HepG2 (cell line): Measurements from ENCODE around the gene LYSMD1. TPM values are rescaled to one million over a fixed set of nuclear protein-coding genes. Genes with fewer than 3 reads are reported as not detected.

Source experiments
- AKAP8 ChIP-seq: sonication (generic); formaldehyde crosslinking; IDR thresholded peaks from 2 replicates; pipeline ENCODE4 v1.5.1; 2020; ENCODE audit warnings: mild to moderate bottlenecking, missing genetic modification reagents
- ATF7-NPFF ChIP-seq: sonication (generic); formaldehyde crosslinking; IDR thresholded peaks from 2 replicates; pipeline ENCODE4 v1.8.1; 2023; ENCODE audit warnings: mild to moderate bottlenecking, low read depth, missing genetic modification reagents, moderate library complexity
- CBFB ChIP-seq: sonication (generic); formaldehyde crosslinking; IDR thresholded peaks from 2 replicates; pipeline ENCODE4 v1.4.0; 2020; ENCODE audit warnings: missing genetic modification reagents
- CC2D1A ChIP-seq: sonication (generic); formaldehyde crosslinking; IDR thresholded peaks from 2 replicates; pipeline ENCODE4 v1.8.1; 2023; ENCODE audit warnings: mild to moderate bottlenecking, missing genetic modification reagents
- CCAR2 ChIP-seq: fragments of 200-400 bp; formaldehyde crosslinking; optimal IDR thresholded peaks from 2 replicates; pipeline ENCODE3; 2018; ENCODE audit warnings: low read depth, mild to moderate bottlenecking, low read length, moderate library complexity
- CHCHD3 ChIP-seq: sonication (generic); formaldehyde crosslinking; IDR thresholded peaks from 2 replicates; pipeline ENCODE4 v1.8.0; 2022; ENCODE audit warnings: mild to moderate bottlenecking, missing genetic modification reagents, moderate library complexity
- DNMT3B ChIP-seq: conservative IDR thresholded peaks from 2 replicates; pipeline ENCODE4 v1.6.1; 2016; ENCODE audit warnings: missing biosample characterization, control low read depth
- HDAC1 ChIP-seq: sonication (generic); formaldehyde crosslinking; IDR thresholded peaks from 2 replicates; pipeline ENCODE4 v1.5.1; 2020; ENCODE audit warnings: mild to moderate bottlenecking, missing genetic modification reagents
- HOXA5 ChIP-seq: sonication (generic); formaldehyde crosslinking; IDR thresholded peaks from 2 replicates; pipeline ENCODE4 v1.4.0; 2020; ENCODE audit warnings: missing genetic modification reagents
- JUNB ChIP-seq: sonication (generic); formaldehyde crosslinking; IDR thresholded peaks from 2 replicates; pipeline ENCODE4 v1.8.0; 2022; ENCODE audit warnings: missing genetic modification reagents, mild to moderate bottlenecking, borderline replicate concordance
- KDM2A ChIP-seq: sonication (generic); formaldehyde crosslinking; IDR thresholded peaks from 2 replicates; pipeline ENCODE4 v1.4.0; 2020; ENCODE audit warnings: low read depth, missing genetic modification reagents, borderline replicate concordance
- KLF6 ChIP-seq: IDR thresholded peaks from 2 replicates; pipeline ENCODE4 v1.8.0; 2016; ENCODE audit warnings: missing biosample characterization, missing genetic modification reagents
- LCORL ChIP-seq, 2 experiments: fragments of 450-650 bp in 1 of 2; sonication (generic) in 1 of 2; formaldehyde crosslinking in 1 of 2; IDR thresholded peaks; 2 replicates each; pipeline versions ENCODE4 v1.5.0 to v1.6.1; 2017 to 2020; ENCODE audit warnings: antibody characterized with exemption in 1 of 2, missing genetic modification reagents in 1 of 2
- MBNL3 ChIP-seq: fragments of 250-450 bp; sonication (Bioruptor Pico); conservative IDR thresholded peaks from 2 replicates; pipeline ENCODE4 v1.8.0; 2022; ENCODE audit warnings: mild to moderate bottlenecking, inconsistent platforms
- MTF2 ChIP-seq: sonication (generic); formaldehyde crosslinking; IDR thresholded peaks from 2 replicates; pipeline ENCODE4 v1.5.0; 2020; ENCODE audit warnings: missing genetic modification reagents, borderline replicate concordance
- MXD4 ChIP-seq: IDR thresholded peaks from 2 replicates; pipeline ENCODE4 v1.6.1; 2016; ENCODE audit warnings: mild to moderate bottlenecking, missing biosample characterization, missing genetic modification reagents
- NCOA5 ChIP-seq: sonication (generic); formaldehyde crosslinking; IDR thresholded peaks from 2 replicates; pipeline ENCODE4 v1.4.0; 2020; ENCODE audit warnings: missing genetic modification reagents
- NFYB ChIP-seq: sonication (generic); formaldehyde crosslinking; IDR thresholded peaks from 2 replicates; pipeline ENCODE4 v1.4.0; 2020; ENCODE audit warnings: missing genetic modification reagents
- PCBP1 ChIP-seq: fragments of 200-400 bp; formaldehyde crosslinking; IDR thresholded peaks from 2 replicates; pipeline ENCODE4 v1.6.1; 2017; ENCODE audit warnings: mild to moderate bottlenecking, low read depth, low read length, borderline replicate concordance
- PLRG1 ChIP-seq: fragments of 450-650 bp; conservative IDR thresholded peaks from 2 replicates; pipeline ENCODE4 v1.6.1; 2016
- POLR2A ChIP-seq, 2 experiments: IDR thresholded peaks; 2 replicates each; pipeline ENCODE4 v1.6.1; 2011; ENCODE audit warnings: low read depth in 2 of 2, low read length in 2 of 2, mild to moderate bottlenecking in 1 of 2, moderate library complexity in 1 of 2; ENCODE audit not compliant: insufficient read depth in 1 of 2
- RAD51 ChIP-seq: fragments of 450-650 bp; IDR thresholded peaks from 2 replicates; pipeline ENCODE4 v1.6.1; 2016; ENCODE audit warnings: borderline replicate concordance
- RBM39 ChIP-seq: fragments of 200-400 bp; formaldehyde crosslinking; IDR thresholded peaks from one replicate; pipeline ENCODE4 v1.6.1; 2018; ENCODE audit warnings: antibody characterized with exemption, mild to moderate bottlenecking, low read depth, low read length; ENCODE audit not compliant: poor library complexity, severe bottlenecking
- RFX1 ChIP-seq: fragments of 450-650 bp; IDR thresholded peaks from 2 replicates; pipeline ENCODE4 v1.6.1; 2017
- SMAD3 ChIP-seq: sonication (generic); formaldehyde crosslinking; IDR thresholded peaks from 2 replicates; pipeline ENCODE4 v1.4.0; 2020; ENCODE audit warnings: missing genetic modification reagents
- TBL1XR1 ChIP-seq: fragments of 150-350 bp; IDR thresholded peaks from 2 replicates; pipeline ENCODE4 v1.6.1; 2014; ENCODE audit warnings: borderline replicate concordance, low read length; ENCODE audit not compliant: partially characterized antibody
- TCF12 ChIP-seq, 2 experiments: fragments of 450-650 bp in 1 of 2; sonication (generic) in 1 of 2; formaldehyde crosslinking in 1 of 2; IDR thresholded peaks; 2 replicates each; pipeline versions ENCODE4 v1.6.1 to v1.8.0; 2017 to 2022; ENCODE audit warnings: antibody characterized with exemption in 1 of 2, mild to moderate bottlenecking in 1 of 2, missing genetic modification reagents in 1 of 2, moderate library complexity in 1 of 2
- XBP1 ChIP-seq: sonication (generic); formaldehyde crosslinking; IDR thresholded peaks from 2 replicates; pipeline ENCODE4 v1.5.0; 2020; ENCODE audit warnings: missing genetic modification reagents
- ZNF282 ChIP-seq: fragments of 450-650 bp; IDR thresholded peaks from 2 replicates; pipeline ENCODE4 v1.6.1; 2018; ENCODE audit not compliant: partially characterized antibody
- ZNF501 ChIP-seq: sonication (generic); formaldehyde crosslinking; IDR thresholded peaks from 2 replicates; pipeline ENCODE4 v1.5.1; 2020; ENCODE audit warnings: mild to moderate bottlenecking, moderate library complexity, missing genetic modification reagents
- ZNF615 ChIP-seq: sonication (generic); formaldehyde crosslinking; IDR thresholded peaks from 2 replicates; pipeline ENCODE4 v1.5.0; 2020; ENCODE audit warnings: mild to moderate bottlenecking, missing genetic modification reagents, borderline replicate concordance
- ZNF724P ChIP-seq: sonication (generic); formaldehyde crosslinking; IDR thresholded peaks from 2 replicates; pipeline ENCODE4 v1.8.0; 2022; ENCODE audit warnings: missing genetic modification reagents, borderline replicate concordance
- ZNF747 ChIP-seq: sonication (generic); formaldehyde crosslinking; IDR thresholded peaks from 2 replicates; pipeline ENCODE4 v1.8.1; 2023; ENCODE audit warnings: missing genetic modification reagents, mild to moderate bottlenecking, borderline replicate concordance
- ZSCAN20 ChIP-seq: sonication (generic); formaldehyde crosslinking; IDR thresholded peaks from 2 replicates; pipeline ENCODE4 v1.4.0; 2020; ENCODE audit warnings: missing genetic modification reagents, mild to moderate bottlenecking, borderline replicate concordance
- polyA plus RNA-seq, 8 experiments: library from polyadenylated mRNA; depleted of rRNA in 3 of 8; stranded (reverse) in 7 of 8; unstranded in 1 of 8; fragments of >200 nt; fragmentation: Illumina TruSeq in 4 of 8; extraction: Trizol in 4 of 8; gene quantifications; 2 replicates each; pipeline versions ENCODE4 v1.2.1 to v1.2.3, GENCODE V29; 2011 to 2016; ENCODE audit warnings: low read depth in 4 of 8, missing spikeins in 1 of 8, mixed read lengths in 1 of 8; ENCODE audit not compliant: insufficient read depth in 1 of 8
- total RNA-seq, 5 experiments: library from RNA; depleted of rRNA; stranded (reverse); fragments of >200 nt; fragmentation: Illumina TruSeq; extraction: Trizol; gene quantifications; 2 replicates each; pipeline ENCODE4 v1.2.3, GENCODE V29; 2016; ENCODE audit warnings: low read depth in 1 of 5

Gene LYSMD1
- total and polyA plus RNA-seq, 2 of the 13 experiments (the other 11 are each of a cell fraction or from before 2014, with no cell fraction given): 3.8 to 4.8 TPM

GRCh38 chr1:151198254-151199127 lies 32.8 kb upstream of the LYSMD1 start, which contains the start of gene PIP5K1A (continued):
- TF ChIP-seq ATF7-NPFF (no peak; the same call in 1 of the 2 replicates), HOXA5 (CRISPR knock-in tag) (no peak), RBM39 (peak; percentile 49), SMAD3 (CRISPR knock-in tag) (peak; percentile 44), ZNF282 (no peak), TBL1XR1 (peak; percentile 33), CCAR2 (no peak), LCORL (IDR thresholded peaks at IDR 0.05) (no peak), LCORL (CRISPR knock-in tag; IDR thresholded peaks at IDR 0.05) (no peak; the same call in 1 of the 2 replicates), ZNF724P (CRISPR knock-in tag) (0 out of 2 replicates have a peak, but pooled peaks have one; percentile 15), MTF2 (CRISPR knock-in tag) (no peak), RAD51 (peak; percentile 92), KDM2A (CRISPR knock-in tag) (peak; percentile 22; the same call in 1 of the 2 replicates), TCF12 (IDR thresholded peaks at IDR 0.05) (no peak), TCF12 (CRISPR knock-in tag; IDR thresholded peaks at IDR 0.05) (peak; percentile 37; the same call in 1 of the 2 replicates), ZSCAN20 (CRISPR knock-in tag) (peak; percentile 8; the same call in 1 of the 2 replicates), MBNL3 (CRISPR knock-in tag) (no peak), DNMT3B (CRISPR knock-in tag) (0 out of 2 replicates have a peak, but pooled peaks have one; percentile 79), MXD4 (CRISPR knock-in tag) (no peak), CHCHD3 (CRISPR knock-in tag) (no peak), HDAC1 (CRISPR knock-in tag) (peak; percentile 52; the same call in 1 of the 2 replicates), PLRG1 (no peak), RFX1 (no peak), JUNB (CRISPR knock-in tag) (0 out of 2 replicates have a peak, but pooled peaks have one; percentile 57), NCOA5 (CRISPR knock-in tag) (no peak), ZNF747 (CRISPR knock-in tag) (0 out of 2 replicates have a peak, but pooled peaks have one; percentile 0), KLF6 (CRISPR knock-in tag) (no peak; the same call in 1 of the 2 replicates), NFYB (CRISPR knock-in tag) (peak; percentile 82), ZNF501 (CRISPR knock-in tag) (peak; percentile 19; the same call in 1 of the 2 replicates), XBP1 (CRISPR knock-in tag) (no peak), POLR2A (IDR thresholded peaks at IDR 0.05; ENCODE audit: insufficient read depth in 1 of 2, low read depth in 2 of 2, low read length in 2 of 2) (peak; percentile 74 to 84), AKAP8 (0 out of 2 replicates have a peak, but pooled peaks have one; percentile 26), PCBP1 (no peak), CC2D1A (CRISPR knock-in tag) (no peak), ZNF615 (CRISPR knock-in tag) (0 out of 2 replicates have a peak, but pooled peaks have one; percentile 55), CBFB (no peak)
